ENCODE data around the gene SLC24A4.

SLC24A4 gene

GRCh38 chr14:92302481-92302880 lies 20.5 kb upstream of the SLC24A4 start:
- no peak overlapping the region for H3K27ac ChIP-seq
- H3K4me3 ChIP-seq, result no peak overlapping the region
- no peak for DNase-seq (ENCODE audit: low spot score)
- no peak for TF ChIP-seq CTCF (IDR thresholded peaks at IDR 0.05)

GRCh38 chr14:92308716-92309115 lies 14.2 kb upstream of the SLC24A4 start:
- TF ChIP-seq CTCF (IDR thresholded peaks at IDR 0.05), result no peak
- Histone ChIP-seq H3K27ac (no peak overlapping the region), H3K4me3 (no peak overlapping the region)
- no peak for DNase-seq (ENCODE audit: low spot score)

GRCh38 chr14:92309968-92310530 lies 12.9 kb upstream of the SLC24A4 start:
- no peak for TF ChIP-seq CTCF (IDR thresholded peaks at IDR 0.05)
- no peak for DNase-seq (ENCODE audit: low spot score)
- Histone ChIP-seq H3K27ac (no peak overlapping the region), H3K4me3 (no peak overlapping the region)

GRCh38 chr14:92310776-92311375 lies 12.1 kb upstream of the SLC24A4 start:
- TF ChIP-seq CTCF (IDR thresholded peaks at IDR 0.05), result no peak
- no peak overlapping the region for H3K4me3 ChIP-seq
- DNase-seq (ENCODE audit: low spot score), result no peak
- H3K27ac ChIP-seq, result no peak overlapping the region

- no peak for TF ChIP-seq CTCF (IDR thresholded peaks at IDR 0.05)
- no peak overlapping the region for H3K4me3 ChIP-seq
- DNase-seq (ENCODE audit: low spot score), result no peak
- H3K27ac ChIP-seq, result no peak overlapping the region
These were observed 8.8 kb upstream of the SLC24A4 start for GRCh38 chr14:92314182-92314581.

GRCh38 chr14:92315050-92315805 lies 7.7 kb upstream of the SLC24A4 start:
- TF ChIP-seq CTCF (IDR thresholded peaks at IDR 0.05), result no peak

GRCh38 chr14:92316176-92316575 lies 6.8 kb upstream of the SLC24A4 start:
- no peak overlapping the region for H3K27ac ChIP-seq
- TF ChIP-seq CTCF (IDR thresholded peaks at IDR 0.05), result no peak
- no peak overlapping the region for H3K4me3 ChIP-seq
- no peak for DNase-seq (ENCODE audit: low spot score)

More at GRCh38 chr14:92315050-92315805, 7.7 kb upstream of the SLC24A4 start:
- no peak for DNase-seq (ENCODE audit: low spot score)
- no peak overlapping the region for H3K27ac ChIP-seq
- H3K4me3 ChIP-seq, result no peak overlapping the region

All from coronary artery (tissue), 2 donors.